ENCODE results near the gene TRDN. TPM values are rescaled to one million over a fixed set of nuclear protein-coding genes. Genes with fewer than 3 reads are reported as not detected.
"Not testable (repeated sequence)": the region's sequence is repeated elsewhere in the genome, so short reads cannot be mapped to it uniquely, and the experiment has no call there.

The TRDN gene
- total and polyA plus RNA-seq, 2 donors = 0.18 to 0.38 TPM

GRCh38 chr6:123515715-123516114 is 121.0 kb downstream of the TRDN start:
- H3K4me3 ChIP-seq (ENCODE audit: low read length in 2 of 2) = no peak overlapping the region
- 96% methylated on average over 2 of the region's 2 CpGs for WGBS
- no peaks in the 10 kb centered on the region for H3K9me3 ChIP-seq (ENCODE audit: control insufficient read depth in 2 of 2, insufficient read depth in 1 of 2, low read length in 1 of 2)
- DNase-seq (ENCODE audit: low read depth in 6 of 9, low spot score in 9 of 9) = no peak
- H3K4me1 ChIP-seq (ENCODE audit: control insufficient read depth in 2 of 2, insufficient read depth in 2 of 2, low read length in 2 of 2) = no peaks in the 10 kb centered on the region
- no peaks in the 10 kb centered on the region for H3K36me3 ChIP-seq (ENCODE audit: control insufficient read depth in 2 of 2, insufficient read depth in 2 of 2, low read length in 1 of 2)
- no peaks in the 10 kb centered on the region for H3K27me3 ChIP-seq (ENCODE audit: control insufficient read depth in 2 of 2, insufficient read depth in 1 of 2, low read length in 1 of 2)
- no peak overlapping the region for H3K27ac ChIP-seq (ENCODE audit: low read depth in 1 of 2, low read length in 1 of 2)

DNA sequence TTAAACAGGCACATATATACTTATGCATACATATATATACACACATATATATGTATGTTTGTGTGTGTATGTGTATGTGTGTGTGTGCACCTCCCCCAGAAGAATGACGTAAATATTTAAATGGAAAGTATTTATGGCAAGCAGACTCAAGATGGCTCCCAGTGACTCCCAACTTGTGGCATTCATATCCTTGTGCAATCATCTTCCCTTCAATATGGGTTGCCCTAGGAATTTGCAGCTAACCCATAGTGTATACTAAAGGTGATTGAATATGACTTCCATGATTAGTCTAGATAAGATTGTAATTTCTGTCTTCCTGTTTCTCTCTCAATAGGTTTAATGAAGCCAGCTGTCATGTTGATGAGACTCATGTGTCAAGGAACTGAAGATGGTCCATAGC is 127.6 kb downstream of the TRDN start:
- Histone ChIP-seq H3K27ac (ENCODE audit: low read depth in 1 of 2, low read length in 1 of 2) (no peak overlapping the region), H3K9me3 (ENCODE audit: control insufficient read depth in 2 of 2, insufficient read depth in 1 of 2, low read length in 1 of 2) (no peaks in the 10 kb centered on the region), H3K4me3 (ENCODE audit: low read length in 2 of 2) (no peak overlapping the region), H3K27me3 (ENCODE audit: control insufficient read depth in 2 of 2, insufficient read depth in 1 of 2, low read length in 1 of 2) (no peaks in the 10 kb centered on the region), H3K36me3 (ENCODE audit: control insufficient read depth in 2 of 2, insufficient read depth in 2 of 2, low read length in 1 of 2) (no peaks in the 10 kb centered on the region), H3K4me1 (ENCODE audit: control insufficient read depth in 2 of 2, insufficient read depth in 2 of 2, low read length in 2 of 2) (no peaks in the 10 kb centered on the region)
- no peak for DNase-seq (ENCODE audit: low read depth in 6 of 9, low spot score in 9 of 9)
- WGBS = 51% methylated on average over 1 of the region's 1 CpG

GRCh38 chr6:123508290-123508689 is 128.5 kb downstream of the TRDN start:
- Histone ChIP-seq H3K9me3 (ENCODE audit: control insufficient read depth in 2 of 2, insufficient read depth in 1 of 2, low read length in 1 of 2) (no peaks in the 10 kb centered on the region), H3K27ac (ENCODE audit: low read depth in 1 of 2, low read length in 1 of 2) (no peak overlapping the region), H3K36me3 (ENCODE audit: control insufficient read depth in 2 of 2, insufficient read depth in 2 of 2, low read length in 1 of 2) (no peaks in the 10 kb centered on the region), H3K4me1 (ENCODE audit: control insufficient read depth in 2 of 2, insufficient read depth in 2 of 2, low read length in 2 of 2) (no peaks in the 10 kb centered on the region), H3K27me3 (ENCODE audit: control insufficient read depth in 2 of 2, insufficient read depth in 1 of 2, low read length in 1 of 2) (no peaks in the 10 kb centered on the region), H3K4me3 (ENCODE audit: low read length in 2 of 2) (no peak overlapping the region)
- no peak for DNase-seq (ENCODE audit: low read depth in 6 of 9, low spot score in 9 of 9)
- WGBS = 68% methylated on average over 2 of the region's 2 CpGs

GRCh38 chr6:123507582-123507981 is 129.2 kb downstream of the TRDN start:
- Histone ChIP-seq H3K9me3 (ENCODE audit: control insufficient read depth in 2 of 2, insufficient read depth in 1 of 2, low read length in 1 of 2) (no peaks in the 10 kb centered on the region), H3K27ac (ENCODE audit: low read depth in 1 of 2, low read length in 1 of 2) (no peak overlapping the region), H3K27me3 (ENCODE audit: control insufficient read depth in 2 of 2, insufficient read depth in 1 of 2, low read length in 1 of 2) (no peaks in the 10 kb centered on the region), H3K4me1 (ENCODE audit: control insufficient read depth in 2 of 2, insufficient read depth in 2 of 2, low read length in 2 of 2) (no peaks in the 10 kb centered on the region), H3K36me3 (ENCODE audit: control insufficient read depth in 2 of 2, insufficient read depth in 2 of 2, low read length in 1 of 2) (no peaks in the 10 kb centered on the region), H3K4me3 (ENCODE audit: low read length in 2 of 2) (no peak overlapping the region)
- DNase-seq (ENCODE audit: low read depth in 6 of 9, low spot score in 9 of 9) = no peak
- 71% methylated on average over 2 of the region's 2 CpGs for WGBS

- Histone ChIP-seq H3K27ac (ENCODE audit: low read depth in 1 of 2, low read length in 1 of 2) (no peak overlapping the region), H3K4me1 (ENCODE audit: control insufficient read depth in 2 of 2, insufficient read depth in 2 of 2, low read length in 2 of 2) (no peaks in the 10 kb centered on the region), H3K36me3 (ENCODE audit: control insufficient read depth in 2 of 2, insufficient read depth in 2 of 2, low read length in 1 of 2) (no peaks in the 10 kb centered on the region), H3K27me3 (ENCODE audit: control insufficient read depth in 2 of 2, insufficient read depth in 1 of 2, low read length in 1 of 2) (no peaks in the 10 kb centered on the region), H3K4me3 (ENCODE audit: low read length in 2 of 2) (no peak overlapping the region), H3K9me3 (ENCODE audit: control insufficient read depth in 2 of 2, insufficient read depth in 1 of 2, low read length in 1 of 2) (no peaks in the 10 kb centered on the region)
- WGBS = 98% methylated on average over 1 of the region's 1 CpG
- no peak for DNase-seq (ENCODE audit: low read depth in 6 of 9, low spot score in 9 of 9)
Observed at GRCh38 chr6:123503619-123504018, 133.1 kb downstream of the TRDN start.

DNA sequence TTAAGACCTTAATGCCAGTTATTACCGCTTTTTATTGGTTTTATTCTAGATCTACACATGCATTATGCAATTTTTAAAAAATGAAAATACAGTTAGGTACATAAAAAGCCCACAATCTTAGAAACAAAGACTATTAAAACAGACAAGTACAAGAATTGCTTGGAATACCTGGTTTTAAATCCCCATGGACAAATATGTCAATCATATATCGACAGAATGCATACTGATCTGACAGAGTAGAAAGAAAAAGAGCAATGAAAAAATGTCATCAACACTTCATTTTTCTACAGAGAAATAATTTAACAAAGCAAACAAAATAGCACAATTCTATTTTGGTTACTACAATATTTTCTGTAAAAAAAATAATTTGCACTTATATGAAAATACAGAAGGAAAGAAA is 139.7 kb downstream of the TRDN start:
- no peak overlapping the region for H3K27ac ChIP-seq (ENCODE audit: low read depth in 1 of 2, low read length in 1 of 2)
- no peaks in the 10 kb centered on the region for H3K4me1 ChIP-seq (ENCODE audit: control insufficient read depth in 2 of 2, insufficient read depth in 2 of 2, low read length in 2 of 2)
- H3K9me3 ChIP-seq (ENCODE audit: control insufficient read depth in 2 of 2, insufficient read depth in 1 of 2, low read length in 1 of 2) = no peaks in the 10 kb centered on the region
- 95% methylated on average over 2 of the region's 2 CpGs for WGBS
- no peaks in the 10 kb centered on the region for H3K27me3 ChIP-seq (ENCODE audit: control insufficient read depth in 2 of 2, insufficient read depth in 1 of 2, low read length in 1 of 2)
- H3K4me3 ChIP-seq (ENCODE audit: low read length in 2 of 2) = no peak overlapping the region
- no peak for DNase-seq (ENCODE audit: low read depth in 6 of 9, low spot score in 9 of 9)
- H3K36me3 ChIP-seq (ENCODE audit: control insufficient read depth in 2 of 2, insufficient read depth in 2 of 2, low read length in 1 of 2) = no peaks in the 10 kb centered on the region

GRCh38 chr6:123489589-123489988 is 147.2 kb downstream of the TRDN start:
- DNase-seq (ENCODE audit: low read depth in 6 of 9, low spot score in 9 of 9) = no peak
- H3K4me1 ChIP-seq (ENCODE audit: control insufficient read depth in 2 of 2, insufficient read depth in 2 of 2, low read length in 2 of 2) = no peaks in the 10 kb centered on the region
- no peaks in the 10 kb centered on the region for H3K36me3 ChIP-seq (ENCODE audit: control insufficient read depth in 2 of 2, insufficient read depth in 2 of 2, low read length in 1 of 2)
- H3K4me3 ChIP-seq (ENCODE audit: low read length in 2 of 2) = no peak overlapping the region
- 85% methylated on average over 1 of the region's 1 CpG for WGBS
- H3K27me3 ChIP-seq (ENCODE audit: control insufficient read depth in 2 of 2, insufficient read depth in 1 of 2, low read length in 1 of 2) = no peaks in the 10 kb centered on the region
- H3K9me3 ChIP-seq (ENCODE audit: control insufficient read depth in 2 of 2, insufficient read depth in 1 of 2, low read length in 1 of 2) = no peaks in the 10 kb centered on the region
- no peak overlapping the region for H3K27ac ChIP-seq (ENCODE audit: low read depth in 1 of 2, low read length in 1 of 2)

DNA sequence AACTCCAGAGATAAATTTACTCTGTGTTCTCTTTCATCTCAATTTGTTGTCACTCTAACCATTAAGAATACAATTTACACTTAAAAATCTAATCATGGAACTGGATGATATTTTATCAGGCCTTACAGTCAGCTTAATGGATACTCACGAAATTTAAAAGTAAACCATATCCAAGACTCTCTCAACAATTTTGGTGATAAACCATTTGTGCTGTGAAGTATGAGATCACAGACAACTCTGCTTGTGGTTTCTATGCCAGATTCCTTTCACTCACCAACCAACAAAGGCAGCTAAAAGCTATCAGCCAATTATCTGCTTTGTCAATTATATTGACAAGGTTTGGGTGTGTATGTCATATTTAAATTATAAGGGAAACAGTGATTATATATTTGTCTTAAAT is 155.8 kb downstream of the TRDN start:
- no peak overlapping the region for H3K4me3 ChIP-seq (ENCODE audit: low read length in 2 of 2)
- no peaks in the 10 kb centered on the region for H3K36me3 ChIP-seq (ENCODE audit: control insufficient read depth in 2 of 2, insufficient read depth in 2 of 2, low read length in 1 of 2)
- H3K9me3 ChIP-seq (ENCODE audit: control insufficient read depth in 2 of 2, insufficient read depth in 1 of 2, low read length in 1 of 2) = no peaks in the 10 kb centered on the region
- DNase-seq (ENCODE audit: low read depth in 6 of 9, low spot score in 9 of 9) = no peak
- no peak overlapping the region for H3K27ac ChIP-seq (ENCODE audit: low read depth in 1 of 2, low read length in 1 of 2)
- H3K27me3 ChIP-seq (ENCODE audit: control insufficient read depth in 2 of 2, insufficient read depth in 1 of 2, low read length in 1 of 2) = no peaks in the 10 kb centered on the region
- no peaks in the 10 kb centered on the region for H3K4me1 ChIP-seq (ENCODE audit: control insufficient read depth in 2 of 2, insufficient read depth in 2 of 2, low read length in 2 of 2)
- 89% methylated on average over 1 of the region's 1 CpG for WGBS

- H3K4me1 ChIP-seq (ENCODE audit: control insufficient read depth in 2 of 2, insufficient read depth in 2 of 2, low read length in 2 of 2); H3K27me3 ChIP-seq (ENCODE audit: control insufficient read depth in 2 of 2, insufficient read depth in 1 of 2, low read length in 1 of 2); H3K4me3 ChIP-seq (ENCODE audit: low read length in 2 of 2); H3K9me3 ChIP-seq (ENCODE audit: control insufficient read depth in 2 of 2, insufficient read depth in 1 of 2, low read length in 1 of 2); H3K36me3 ChIP-seq (ENCODE audit: control insufficient read depth in 2 of 2, insufficient read depth in 2 of 2, low read length in 1 of 2); DNase-seq (ENCODE audit: low read depth in 6 of 9, low spot score in 9 of 9); H3K27ac ChIP-seq (ENCODE audit: low read depth in 1 of 2, low read length in 1 of 2): not testable (repeated sequence)
- WGBS = 98% methylated on average over 29 of the region's 29 CpGs
Observed at GRCh38 chr6:123472025-123472702, 164.6 kb downstream of the TRDN start.

Data from thymus (tissue), 11 donors.